CD4-positive, CD25-positive, alpha-beta regulatory T cell (primary cell): Measurements from ENCODE around the gene FUT8. TPM values are rescaled to one million over a fixed set of nuclear protein-coding genes. Genes with fewer than 3 reads are reported as not detected.
A peak's percentile ranks its signal among the peaks of the same experiment; 100 is the strongest.

Source experiments
- ATAC-seq, 2 donors: fragments of 150-1000 bp; cut with Tn5 transposase; one replicate each; pipeline ENCODE4 v1.10.0; 2021; ENCODE audit warnings: low read depth in 2 of 2, moderate number of reproducible peaks in 2 of 2, moderate library complexity in 1 of 2
- DNase-seq, 3 donors: peaks; one replicate each; pipeline versions ENCODE4 v3.0.0 to v3.0.0-alpha.2; 2012 to 2022; ENCODE audit warnings: mixed read lengths in 1 of 3
- H3K27ac ChIP-seq: one replicate; pipeline ENCODE4 v1.7.0; 2013; ENCODE audit warnings: mild to moderate bottlenecking, low read length; ENCODE audit not compliant: insufficient read depth, poor library complexity, severe bottlenecking
- H3K27me3 ChIP-seq: one replicate; pipeline ENCODE4 v1.7.0; 2013; ENCODE audit warnings: low read length; ENCODE audit not compliant: control insufficient read depth, insufficient read depth
- H3K36me3 ChIP-seq: one replicate; pipeline ENCODE4 v1.7.0; 2013; ENCODE audit warnings: mild to moderate bottlenecking, low read length, moderate library complexity; ENCODE audit not compliant: control insufficient read depth, insufficient read depth
- H3K4me1 ChIP-seq: 2 replicates; pipeline ENCODE4 v1.7.0; 2013; ENCODE audit warnings: mild to moderate bottlenecking, low read length; ENCODE audit not compliant: insufficient read depth, control insufficient read depth, poor library complexity, severe bottlenecking
- H3K4me3 ChIP-seq: one replicate; pipeline ENCODE4 v1.7.0; 2013; ENCODE audit warnings: low read depth, mild to moderate bottlenecking, low read length, moderate library complexity
- H3K9me3 ChIP-seq, 2 experiments: 1 replicate in 1 of 2; 2 replicates in 1 of 2; pipeline ENCODE4 v1.7.0; 2013; ENCODE audit warnings: low read length in 2 of 2, mild to moderate bottlenecking in 1 of 2, moderate library complexity in 1 of 2; ENCODE audit not compliant: control insufficient read depth in 2 of 2
- H3K27ac Mint-ChIP-seq, 3 donors: one replicate each; pipeline ENCODE4 v1.8.0; 2020 to 2022; ENCODE audit warnings: mild to moderate bottlenecking in 3 of 3, mixed read lengths in 3 of 3, moderate library complexity in 2 of 3
- H3K27me3 Mint-ChIP-seq: one replicate; pipeline ENCODE4 v1.8.0; 2022; ENCODE audit warnings: mild to moderate bottlenecking, mixed read lengths
- H3K36me3 Mint-ChIP-seq: one replicate; pipeline ENCODE4 v1.8.0; 2020; ENCODE audit warnings: mixed read lengths
- H3K4me1 Mint-ChIP-seq, 4 donors: one replicate each; pipeline ENCODE4 v1.8.0; 2020 to 2022; ENCODE audit warnings: mixed read lengths in 4 of 4, mild to moderate bottlenecking in 1 of 4
- H3K4me3 Mint-ChIP-seq, 4 donors: one replicate each; pipeline ENCODE4 v1.8.0; 2020 to 2022; ENCODE audit warnings: mild to moderate bottlenecking in 4 of 4, mixed read lengths in 4 of 4, moderate library complexity in 3 of 4
- H3K9me3 Mint-ChIP-seq, 7 donors: one replicate each; pipeline ENCODE4 v1.8.0; 2020 to 2022; ENCODE audit warnings: mixed read lengths in 7 of 7, mild to moderate bottlenecking in 3 of 7, moderate library complexity in 2 of 7
- polyA plus RNA-seq, 4 donors: library from polyadenylated mRNA; unstranded; fragments of 300-500 nt; fragmentation: Illumina TruSeq; gene quantifications; one replicate each; pipeline ENCODE4 v1.2.3, GENCODE V29; 2021
- total RNA-seq: library from RNA; stranded (reverse); gene quantifications from one replicate; pipeline ENCODE4 v1.2.3, GENCODE V29; 2022

The FUT8 gene
- total and polyA plus RNA-seq, 5 donors from 2014 or later, result 15.3 to 59.2 (median 22.2) TPM

- peaks cover 17% of the 10 kb centered on the region for H3K4me1 ChIP-seq
- H3K4me3 Mint-ChIP-seq, result peak overlapping the region in 1 of 4 donors; percentile 21
- H3K36me3 ChIP-seq, result peaks cover 8% of the 10 kb centered on the region
- H3K9me3 Mint-ChIP-seq, result peaks cover 0 to 2% (median 0%) of the 10 kb centered on the region in 7 donors
- ATAC-seq (no peak), DNase-seq (peak in 1 of 3 donors; percentile 27)
- H3K36me3 Mint-ChIP-seq, result peaks cover 10% of the 10 kb centered on the region
- H3K9me3 ChIP-seq, result no peaks in the 10 kb centered on the region
- H3K27ac ChIP-seq, result no peak overlapping the region
- peak overlapping the region in 2 of 3 donors; percentile 24 to 75 for H3K27ac Mint-ChIP-seq
- peaks cover 17 to 51% (median 40%) of the 10 kb centered on the region in 4 donors for H3K4me1 Mint-ChIP-seq
- H3K27me3 Mint-ChIP-seq, result no peaks in the 10 kb centered on the region
- peak overlapping the region; percentile 47 for H3K4me3 ChIP-seq
- no peaks in the 10 kb centered on the region for H3K27me3 ChIP-seq
Observed at GRCh38 chr14:65438266-65438933, 25.9 kb downstream of the FUT8 start.

- peaks cover 12% of the 10 kb centered on the region for H3K4me1 ChIP-seq
- no peak overlapping the region for H3K4me3 Mint-ChIP-seq
- no peak overlapping the region for H3K4me3 ChIP-seq
- ATAC-seq (no peak), DNase-seq (no peak)
- H3K27me3 Mint-ChIP-seq, result no peaks in the 10 kb centered on the region
- H3K27ac ChIP-seq, result no peak overlapping the region
- peaks cover 8% of the 10 kb centered on the region for H3K36me3 ChIP-seq
- H3K9me3 ChIP-seq, result no peaks in the 10 kb centered on the region
- no peaks in the 10 kb centered on the region for H3K27me3 ChIP-seq
- no peak overlapping the region for H3K27ac Mint-ChIP-seq
- H3K4me1 Mint-ChIP-seq, result peaks cover 17 to 46% (median 35%) of the 10 kb centered on the region in 4 donors
- peaks cover 13% of the 10 kb centered on the region for H3K36me3 Mint-ChIP-seq
- H3K9me3 Mint-ChIP-seq, result peaks cover 0 to 2% (median under 1%) of the 10 kb centered on the region in 7 donors
Observed at GRCh38 chr14:65439117-65439516, 26.6 kb downstream of the FUT8 start.

GRCh38 chr14:65440230-65440629, 27.7 kb downstream of the FUT8 start:
- Mint-ChIP-seq H3K36me3 (peaks cover 13% of the 10 kb centered on the region), H3K9me3 (peaks cover 0 to 5% (median 2%) of the 10 kb centered on the region in 7 donors), H3K27ac (no peak overlapping the region)

GRCh38 chr14:65444230-65444629, 31.7 kb downstream of the FUT8 start:
- H3K27me3 Mint-ChIP-seq, result no peaks in the 10 kb centered on the region
- H3K27ac Mint-ChIP-seq, result no peak overlapping the region
- ATAC-seq (no peak), DNase-seq (peak in 1 of 3 donors; percentile 49)
- no peaks in the 10 kb centered on the region for H3K4me1 ChIP-seq
- H3K27ac ChIP-seq, result no peak overlapping the region
- no peak overlapping the region for H3K4me3 ChIP-seq
- peaks cover 0 to 6% (median 4%) of the 10 kb centered on the region in 7 donors for H3K9me3 Mint-ChIP-seq
- H3K9me3 ChIP-seq, result no peaks in the 10 kb centered on the region
- no peaks in the 10 kb centered on the region for H3K27me3 ChIP-seq
- H3K36me3 Mint-ChIP-seq, result peaks cover 12% of the 10 kb centered on the region
- H3K36me3 ChIP-seq, result no peaks in the 10 kb centered on the region
- H3K4me3 Mint-ChIP-seq, result no peak overlapping the region
- H3K4me1 Mint-ChIP-seq, result peaks cover 17 to 31% (median 23%) of the 10 kb centered on the region in 4 donors

More at GRCh38 chr14:65440230-65440629, 27.7 kb downstream of the FUT8 start:
- Histone ChIP-seq H3K36me3 (peaks cover 6% of the 10 kb centered on the region), H3K9me3 (no peaks in the 10 kb centered on the region), H3K27ac (no peak overlapping the region), H3K27me3 (no peaks in the 10 kb centered on the region), H3K4me3 (no peak overlapping the region), H3K4me1 (peaks cover 12% of the 10 kb centered on the region)
- no peak for DNase-seq
- Mint-ChIP-seq H3K4me1 (peaks cover 17 to 44% (median 31%) of the 10 kb centered on the region in 4 donors), H3K27me3 (no peaks in the 10 kb centered on the region), H3K4me3 (no peak overlapping the region)
- ATAC-seq, result no peak

GRCh38 chr14:65446159-65446558, 33.6 kb downstream of the FUT8 start:
- no peak overlapping the region for H3K4me3 ChIP-seq
- ATAC-seq, result no peak

GRCh38 chr14:65449647-65450046, 37.1 kb downstream of the FUT8 start:
- Mint-ChIP-seq H3K4me1 (peaks cover 2 to 42% (median 27%) of the 10 kb centered on the region in 4 donors), H3K36me3 (peaks cover 28% of the 10 kb centered on the region), H3K4me3 (no peak overlapping the region), H3K9me3 (peaks cover 0 to 4% (median 2%) of the 10 kb centered on the region in 7 donors), H3K27ac (no peak overlapping the region), H3K27me3 (no peaks in the 10 kb centered on the region)
- H3K4me3 ChIP-seq, result no peak overlapping the region
- H3K27me3 ChIP-seq, result no peaks in the 10 kb centered on the region
- no peaks in the 10 kb centered on the region for H3K9me3 ChIP-seq
- H3K27ac ChIP-seq, result no peak overlapping the region
- ATAC-seq, result no peak
- DNase-seq, result no peak
- H3K36me3 ChIP-seq, result peaks cover 3% of the 10 kb centered on the region
- no peaks in the 10 kb centered on the region for H3K4me1 ChIP-seq

More at GRCh38 chr14:65446159-65446558, 33.6 kb downstream of the FUT8 start:
- H3K9me3 ChIP-seq, result no peaks in the 10 kb centered on the region
- Mint-ChIP-seq H3K27ac (peak overlapping the region in 1 of 3 donors; percentile 7), H3K4me1 (peaks cover under 1 to 27% (median 18%) of the 10 kb centered on the region in 4 donors), H3K36me3 (peaks cover 21% of the 10 kb centered on the region), H3K27me3 (no peaks in the 10 kb centered on the region), H3K9me3 (peaks cover 0 to 6% (median 2%) of the 10 kb centered on the region in 7 donors), H3K4me3 (no peak overlapping the region)
- peaks cover 3% of the 10 kb centered on the region for H3K36me3 ChIP-seq
- H3K27ac ChIP-seq, result no peak overlapping the region
- no peak for DNase-seq
- H3K4me1 ChIP-seq, result no peaks in the 10 kb centered on the region
- H3K27me3 ChIP-seq, result no peaks in the 10 kb centered on the region

GRCh38 chr14:65453807-65454480, 41.4 kb downstream of the FUT8 start:
- Histone ChIP-seq H3K4me3 (no peak overlapping the region), H3K36me3 (peaks cover 12% of the 10 kb centered on the region), H3K9me3 (no peaks in the 10 kb centered on the region), H3K27me3 (no peaks in the 10 kb centered on the region), H3K4me1 (no peaks in the 10 kb centered on the region), H3K27ac (no peak overlapping the region)
- peaks cover 0 to 7% (median 1%) of the 10 kb centered on the region in 7 donors for H3K9me3 Mint-ChIP-seq
- peaks cover 39% of the 10 kb centered on the region for H3K36me3 Mint-ChIP-seq
- peak overlapping the region in 1 of 3 donors; percentile 0 for H3K27ac Mint-ChIP-seq
- peaks cover 11 to 25% (median 22%) of the 10 kb centered on the region in 4 donors for H3K4me1 Mint-ChIP-seq
- ATAC-seq (no peak), DNase-seq (no peak)
- H3K27me3 Mint-ChIP-seq, result no peaks in the 10 kb centered on the region
- H3K4me3 Mint-ChIP-seq, result no peak overlapping the region
